ENCODE data around the gene TCTN3. TPM values are rescaled to one million over a fixed set of nuclear protein-coding genes. Genes with fewer than 3 reads are reported as not detected.
A peak's percentile ranks its signal among the peaks of the same experiment; 100 is the strongest.

TCTN3 gene
- total and polyA plus RNA-seq, 9 donors = 21.7 to 107 (median 34.2) TPM

GRCh38 chr10:95694665-95695064, 938 bp upstream of the TCTN3 start:
- H3K36me3 ChIP-seq = no peaks in the 10 kb centered on the region
- no peak overlapping the region for H3K27ac ChIP-seq
- DNase-seq = peak in 4 of 5 donors; percentile 22 to 34 (median 30)
- no peaks in the 10 kb centered on the region for H3K27me3 ChIP-seq
- no peaks in the 10 kb centered on the region for H3K4me1 ChIP-seq (ENCODE audit: insufficient read depth)
- TF ChIP-seq POLR2A (IDR thresholded peaks at IDR 0.05) = no peak
- no peak for TF ChIP-seq CTCF (IDR thresholded peaks at IDR 0.05)
- no peak for TF ChIP-seq EP300 (IDR thresholded peaks at IDR 0.05)
- 91 to 94% (median 93%) methylated on average over 18 of the region's 18 CpGs for WGBS, 3 donors
- intact Hi-C loops (cut with DNase I) = loop anchor here in 1 of 4 donors (2.0 kb wide), 1 partner anchor 148 kb away; no protein-coding TSS in a partner anchor
- no peak overlapping the region for H3K4me3 ChIP-seq
- no peaks in the 10 kb centered on the region for H3K9me3 ChIP-seq

- peak overlapping the region; percentile 81 to 82 for H3K27ac ChIP-seq
- no peaks in the 10 kb centered on the region for H3K27me3 ChIP-seq
- DNase-seq = no peak
- no peak for TF ChIP-seq CTCF (IDR thresholded peaks at IDR 0.05)
- no peak for TF ChIP-seq POLR2A (IDR thresholded peaks at IDR 0.05)
- no peak for TF ChIP-seq EP300 (IDR thresholded peaks at IDR 0.05)
- H3K4me3 ChIP-seq = peak overlapping the region; percentile 71
- H3K36me3 ChIP-seq = no peaks in the 10 kb centered on the region
- intact Hi-C loops (cut with DNase I) = no loop called here
- no peaks in the 10 kb centered on the region for H3K4me1 ChIP-seq (ENCODE audit: insufficient read depth)
- H3K9me3 ChIP-seq = no peaks in the 10 kb centered on the region
- 5 to 7% (median 5%) methylated on average over 15 of the region's 15 CpGs for WGBS, 3 donors
Observed at GRCh38 chr10:95693071-95693667, 558 bp downstream of the TCTN3 start.

GRCh38 chr10:95691281-95691680, 2.4 kb downstream of the TCTN3 start:
- WGBS, 3 donors = 91 to 97% (median 94%) methylated on average over 2 of the region's 2 CpGs
- no peak overlapping the region for H3K4me3 ChIP-seq

GRCh38 chr10:95688648-95689047, 5.1 kb downstream of the TCTN3 start:
- TF ChIP-seq EP300 (IDR thresholded peaks at IDR 0.05) (no peak), POLR2A (IDR thresholded peaks at IDR 0.05) (no peak), CTCF (IDR thresholded peaks at IDR 0.05) (no peak)
- Histone ChIP-seq H3K4me1 (ENCODE audit: insufficient read depth) (no peaks in the 10 kb centered on the region), H3K9me3 (no peaks in the 10 kb centered on the region), H3K27ac (no peak overlapping the region), H3K4me3 (no peak overlapping the region), H3K36me3 (no peaks in the 10 kb centered on the region), H3K27me3 (no peaks in the 10 kb centered on the region)
- DNase-seq = no peak
- WGBS, 3 donors = 54 to 66% (median 56%) methylated on average over 2 of the region's 2 CpGs
- intact Hi-C loops (cut with DNase I) = loop anchor here in 1 of 4 donors (10.0 kb wide), 1 partner anchor 74 kb away; no protein-coding TSS in a partner anchor

More at GRCh38 chr10:95691281-95691680, 2.4 kb downstream of the TCTN3 start:
- Histone ChIP-seq H3K36me3 (no peaks in the 10 kb centered on the region), H3K9me3 (no peaks in the 10 kb centered on the region), H3K27me3 (no peaks in the 10 kb centered on the region), H3K27ac (no peak overlapping the region), H3K4me1 (ENCODE audit: insufficient read depth) (no peaks in the 10 kb centered on the region)
- DNase-seq = no peak
- no peak for TF ChIP-seq EP300 (IDR thresholded peaks at IDR 0.05)
- no peak for TF ChIP-seq POLR2A (IDR thresholded peaks at IDR 0.05)
- TF ChIP-seq CTCF (IDR thresholded peaks at IDR 0.05) = no peak
- intact Hi-C loops (cut with DNase I) = no loop called here
